Renal pelvis (tissue), 4 donors: ENCODE data around the gene TAF10. TPM values are rescaled to one million over a fixed set of nuclear protein-coding genes. Genes with fewer than 3 reads are reported as not detected.

ENCODE experiments used
- DNase-seq: peaks from one replicate; pipeline ENCODE4 v3.0.0-alpha.2; 2013
- polyA plus RNA-seq, 3 donors: library from polyadenylated mRNA; unstranded; fragments of 120-200 nt; gene quantifications; one replicate each; pipeline ENCODE4 v1.2.1, GENCODE V29; 2013; ENCODE audit not compliant: insufficient read length in 3 of 3

TAF10 gene
- polyA plus RNA-seq, 3 donors: 68.8 to 96.0 (median 81.3) TPM

GRCh38 chr11:6563121-6563619 is 48.8 kb downstream of the TAF10 start:
- DNase-seq: no peak

DNA sequence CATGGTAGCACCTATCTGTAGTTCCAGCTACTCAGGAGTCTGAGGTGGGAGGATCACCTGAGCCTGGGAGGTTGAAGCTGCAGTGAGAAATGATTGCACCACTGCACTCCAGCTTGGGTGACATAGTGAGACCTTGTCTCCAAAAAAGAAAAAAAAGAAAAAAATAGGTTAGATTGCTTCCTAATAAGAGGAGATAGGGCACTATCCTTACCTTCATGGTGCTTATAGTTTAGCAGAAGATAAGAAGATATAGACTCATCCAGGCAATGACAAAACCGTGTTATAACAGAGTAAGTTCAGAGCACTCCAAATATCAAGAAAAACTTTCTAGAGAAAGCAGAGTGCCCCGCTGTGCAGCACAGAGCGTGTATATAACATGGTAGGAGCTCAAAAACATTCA is 50.7 kb downstream of the TAF10 start:
- no peak for DNase-seq

Other genes with a start within 250 kb of the TAF10 start
- gene SMPD1, start 221.7 kb downstream of the TAF10 start, polyA plus RNA-seq: 10 to 100 TPM; 34.0 to 38.1 (median 35.5) TPM
- 10 to 100 TPM; 62.7 to 65.3 (median 63.1) TPM for gene APBB1, start 193.1 kb downstream of the TAF10 start, polyA plus RNA-seq
- gene HPX, start 171.2 kb downstream of the TAF10 start, polyA plus RNA-seq: 1 to 10 TPM; 3.1 to 6.6 (median 6.4) TPM
- 10 to 100 TPM; 24.8 to 32.2 (median 28.3) TPM for gene TRIM3, start 138.3 kb downstream of the TAF10 start, polyA plus RNA-seq
- 10 to 100 TPM; 71.9 to 80.8 (median 77.5) TPM for gene ARFIP2, start 130.9 kb downstream of the TAF10 start, polyA plus RNA-seq
- 10 to 100 TPM; 36.4 to 43.8 (median 37.9) TPM for gene TIMM10B, start 130.7 kb downstream of the TAF10 start, polyA plus RNA-seq
- gene DNHD1, start 114.9 kb downstream of the TAF10 start, polyA plus RNA-seq: 10 to 100 TPM in 2 of 3 donors, 1 to 10 TPM in 1; 5.9 to 13.2 (median 13.0) TPM
- 10 to 100 TPM; 17.5 to 29.9 (median 22.0) TPM for gene RRP8, start 8.6 kb downstream of the TAF10 start, polyA plus RNA-seq
- gene ILK, start 8.4 kb downstream of the TAF10 start, polyA plus RNA-seq: 100 to 1,000 TPM; 159 to 167 (median 159) TPM
- 100 to 1,000 TPM; 112 to 123 (median 120) TPM for gene TPP1, start 7.2 kb upstream of the TAF10 start, polyA plus RNA-seq
- gene DCHS1, start 43.6 kb upstream of the TAF10 start, polyA plus RNA-seq: 10 to 100 TPM; 30.7 to 41.7 (median 40.5) TPM
- 10 to 100 TPM; 68.0 to 88.5 (median 79.3) TPM for gene MRPL17, start 71.1 kb upstream of the TAF10 start, polyA plus RNA-seq
- gene OR2AG2, start 159.8 kb upstream of the TAF10 start, polyA plus RNA-seq: under 1 TPM in 2 of 3 donors, not detected in 1; 0.07 to 0.08 TPM
- gene OR2AG1, start 170.8 kb upstream of the TAF10 start, polyA plus RNA-seq: under 1 TPM in 2 of 3 donors, not detected in 1; 0.01 to 0.09 TPM
- gene OR6A2, start 187.5 kb upstream of the TAF10 start, polyA plus RNA-seq: not detected
- gene OR10A5, start 233.5 kb upstream of the TAF10 start, polyA plus RNA-seq: not detected